Stimulated activated CD4-positive, alpha-beta T cell treated with anti-CD3 and anti-CD28 coated beads, Interleukin-1b, Interleukin-23, amount 100 ng/mL, for 48 hours (primary cell): Measurements from ENCODE around the gene S100A8.

ENCODE experiments used
- DNase-seq: peaks from one replicate; pipeline ENCODE4 v3.0.0-alpha.2; 2020

Gene S100A8

DNA sequence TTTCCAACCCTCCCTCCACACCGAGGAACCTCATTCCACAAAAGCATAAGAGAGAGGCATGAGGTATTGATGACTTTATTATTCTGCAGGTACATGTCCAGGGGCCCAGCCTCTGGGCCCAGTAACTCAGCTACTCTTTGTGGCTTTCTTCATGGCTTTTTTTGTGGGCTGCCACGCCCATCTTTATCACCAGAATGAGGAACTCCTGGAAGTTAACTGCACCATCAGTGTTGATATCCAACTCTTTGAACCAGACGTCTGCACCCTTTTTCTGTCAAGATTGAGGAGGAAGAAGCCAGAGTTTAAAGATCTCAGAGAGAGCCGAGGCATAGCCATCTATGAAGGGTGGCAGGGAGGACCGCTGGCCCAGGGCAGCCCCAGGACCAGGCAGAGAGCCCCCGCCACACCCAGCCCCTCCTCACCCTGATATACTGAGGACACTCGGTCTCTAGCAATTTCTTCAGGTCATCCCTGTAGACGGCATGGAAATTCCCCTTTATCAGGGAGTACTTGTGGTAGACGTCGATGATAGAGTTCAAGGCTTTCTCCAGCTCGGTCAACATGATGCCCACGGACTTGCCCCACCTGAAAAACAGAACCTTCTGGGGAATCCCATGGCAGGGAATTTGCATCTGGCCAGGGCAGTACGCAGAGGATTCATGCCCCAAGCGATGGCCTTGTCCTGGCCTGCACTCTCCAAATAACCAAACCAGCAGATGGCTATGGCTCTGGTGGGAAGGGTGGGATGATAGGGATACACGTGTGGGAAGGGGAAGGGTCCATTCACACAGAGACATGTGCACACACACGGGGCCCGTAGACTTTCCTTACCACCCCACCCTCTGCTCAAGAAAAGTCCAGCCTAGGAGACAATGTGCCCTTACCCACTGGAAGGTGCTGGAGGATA is 647 bp downstream of the S100A8 start:
- DNase-seq: no peak

DNA sequence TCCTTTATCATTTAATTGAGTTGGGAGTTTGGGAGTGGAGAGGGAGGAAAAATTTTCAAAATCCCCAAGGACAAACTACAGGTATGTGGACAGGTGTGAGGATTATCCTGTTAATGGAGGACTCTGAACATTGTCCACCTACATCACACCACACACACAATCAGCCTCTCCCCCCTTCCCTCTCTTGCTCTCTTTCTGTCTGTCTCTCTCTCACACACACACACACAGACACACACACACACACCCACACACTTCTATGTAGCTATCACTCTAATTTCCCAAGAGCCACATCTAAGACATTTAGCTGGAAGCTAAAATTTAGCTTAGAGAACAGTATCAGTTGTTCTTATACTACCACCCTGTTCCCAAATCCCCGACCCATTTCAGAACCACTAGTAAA is 1.5 kb downstream of the S100A8 start:
- no peak for DNase-seq

DNA sequence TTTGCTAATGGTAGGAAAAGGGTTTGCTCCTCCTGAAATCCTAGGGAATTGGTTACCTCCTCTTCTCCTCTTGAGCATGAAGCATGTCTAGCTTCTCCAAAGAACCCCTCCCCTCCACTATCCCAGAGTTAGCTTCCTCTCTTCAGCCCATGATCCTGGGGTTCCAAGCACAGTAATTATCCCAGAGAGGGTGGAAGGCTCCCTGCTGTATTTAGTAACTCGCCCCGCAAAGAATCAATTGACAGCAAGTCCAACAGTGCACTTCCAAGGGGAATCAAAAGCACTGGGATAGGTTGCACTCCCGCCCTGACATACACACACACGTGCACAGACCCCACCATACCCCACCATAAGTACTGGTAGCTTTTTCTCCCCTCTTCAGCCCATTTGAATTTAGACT is 3.1 kb downstream of the S100A8 start:
- DNase-seq: no peak

- DNase-seq: no peak
Measured at GRCh38 chr1:153387001-153387400, 3.9 kb downstream of the S100A8 start.

GRCh38 chr1:153386500-153386901 is 4.4 kb downstream of the S100A8 start:
- no peak for DNase-seq

GRCh38 chr1:153384958-153385580 is 5.8 kb downstream of the S100A8 start:
- no peak for DNase-seq

DNA sequence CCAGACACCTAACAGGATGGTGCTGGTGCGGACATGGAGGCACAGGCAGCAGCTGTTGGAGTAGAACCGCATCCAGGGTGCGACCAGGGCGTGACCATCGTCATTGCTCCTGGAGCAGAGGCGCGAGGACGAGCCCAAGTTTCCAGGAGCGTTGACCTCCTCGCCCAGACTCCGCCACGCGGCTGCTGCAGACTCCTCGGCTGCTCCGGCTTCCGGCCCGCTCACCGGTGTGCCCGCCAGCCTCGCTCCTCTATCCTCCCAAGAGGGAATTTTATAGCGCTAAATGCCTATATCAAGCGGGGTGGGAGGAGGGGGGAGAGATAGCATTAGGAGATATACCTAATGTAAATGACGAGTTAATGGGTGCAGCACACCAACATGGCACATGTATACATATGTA is 10.2 kb downstream of the S100A8 start:
- DNase-seq: no peak

DNA sequence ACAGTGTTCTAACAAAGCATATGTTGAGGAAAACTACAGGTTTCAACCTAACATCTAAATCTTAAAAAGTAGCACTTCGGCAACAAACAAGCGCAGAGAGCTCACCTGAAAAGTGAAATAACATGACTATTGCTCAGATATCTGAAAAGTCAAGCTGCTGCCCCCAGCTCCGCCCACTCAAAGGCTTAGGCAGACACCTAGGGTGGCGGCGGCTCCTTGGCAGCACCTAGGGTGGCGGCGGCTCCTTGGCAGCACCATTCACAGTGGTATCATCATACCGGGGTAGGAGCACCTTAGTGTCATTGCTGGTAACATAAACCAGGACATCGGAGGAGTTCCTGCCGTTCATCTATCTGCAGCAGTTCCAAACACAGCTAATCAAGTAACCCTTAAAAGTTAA is 11.3 kb downstream of the S100A8 start:
- DNase-seq: no peak

- no peak for DNase-seq
Measured at GRCh38 chr1:153375511-153375910, 15.4 kb downstream of the S100A8 start, which contains the start of gene S100A12. S100A12 (minus strand) TSS chr1:153375621; CDS start chr1:153374592, 1,029 bp downstream.

DNA sequence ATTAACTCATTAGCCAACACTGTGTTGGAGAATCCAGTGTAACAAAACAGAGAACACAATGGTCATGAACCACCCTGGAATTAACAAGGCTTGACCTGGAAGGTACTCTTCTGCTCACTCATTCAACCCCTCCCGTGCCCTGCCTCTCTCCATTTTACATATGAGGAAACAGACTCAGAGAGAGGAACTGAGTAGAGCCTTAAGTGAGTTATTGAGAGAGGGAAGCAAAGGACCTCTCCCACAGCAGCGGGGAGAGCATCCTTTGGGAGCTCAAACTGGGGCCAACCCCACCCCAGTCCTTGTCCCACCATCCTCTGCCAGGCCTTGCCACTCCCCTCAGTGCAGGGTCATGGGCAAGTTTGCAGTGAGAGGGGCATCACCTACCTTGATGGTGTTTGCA is 16.8 kb downstream of the S100A8 start:
- DNase-seq: no peak

DNA sequence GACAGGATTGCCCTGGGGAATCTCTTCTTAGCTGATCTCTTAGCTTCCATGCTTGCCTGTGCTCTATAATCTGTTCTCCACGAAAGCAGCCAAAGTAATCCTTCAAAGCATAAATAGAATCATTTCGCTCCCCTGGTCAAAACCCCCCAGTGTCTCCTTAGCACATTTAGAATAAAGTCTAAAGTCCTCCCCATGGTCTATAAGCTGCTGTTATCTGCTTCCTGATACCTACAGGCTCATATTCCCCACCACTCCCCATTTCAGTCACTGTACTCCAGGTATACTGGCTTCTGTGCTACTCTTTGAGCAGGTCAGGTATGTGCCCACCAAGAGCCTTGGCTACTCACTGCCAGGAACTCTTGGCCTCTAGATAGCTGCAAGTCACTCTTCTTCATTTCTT is 18.3 kb downstream of the S100A8 start:
- DNase-seq: no peak

GRCh38 chr1:153371231-153371630 is 19.6 kb downstream of the S100A8 start:
- no peak for DNase-seq

DNA sequence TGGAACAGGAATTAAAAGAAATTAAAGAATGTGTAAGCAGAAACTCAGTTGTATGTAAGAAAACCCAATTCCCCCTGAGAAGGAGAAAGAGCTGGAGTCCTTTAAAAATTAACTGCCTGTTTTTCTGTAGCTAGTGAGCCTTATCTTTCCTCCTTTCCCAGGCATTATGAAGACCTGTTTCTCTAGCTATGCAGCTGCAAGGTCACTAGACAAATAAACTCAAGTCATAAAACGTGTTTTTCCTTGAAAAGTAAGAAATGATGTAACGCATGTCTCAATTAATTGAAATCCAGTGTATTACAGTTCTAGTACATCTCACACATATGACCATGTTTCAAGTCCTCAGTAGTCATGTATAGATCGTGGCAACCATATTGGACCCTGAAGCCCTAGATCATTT is 20.7 kb downstream of the S100A8 start:
- DNase-seq: no peak

GRCh38 chr1:153368495-153368894 is 22.4 kb downstream of the S100A8 start:
- no peak for DNase-seq

DNA sequence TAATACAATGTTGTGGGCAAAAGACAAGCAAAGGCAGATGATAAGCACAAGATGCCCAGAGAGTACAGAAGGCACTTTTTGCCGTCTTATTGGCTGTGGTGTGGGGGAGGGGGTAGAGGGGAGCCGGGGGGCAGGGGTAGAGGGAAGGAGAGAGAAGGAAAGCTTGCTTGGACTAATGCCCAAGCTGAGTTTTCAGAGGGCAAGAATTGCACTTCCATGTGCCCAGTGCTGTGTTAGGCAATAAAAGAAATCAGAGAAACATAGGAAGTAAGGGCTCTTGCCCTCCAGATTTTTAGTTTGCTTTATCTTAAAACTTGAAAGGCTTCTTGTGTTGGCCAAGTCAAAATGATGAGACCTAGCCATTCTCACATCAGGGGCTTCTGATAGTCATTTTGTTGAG is 23.8 kb downstream of the S100A8 start:
- DNase-seq: no peak

DNA sequence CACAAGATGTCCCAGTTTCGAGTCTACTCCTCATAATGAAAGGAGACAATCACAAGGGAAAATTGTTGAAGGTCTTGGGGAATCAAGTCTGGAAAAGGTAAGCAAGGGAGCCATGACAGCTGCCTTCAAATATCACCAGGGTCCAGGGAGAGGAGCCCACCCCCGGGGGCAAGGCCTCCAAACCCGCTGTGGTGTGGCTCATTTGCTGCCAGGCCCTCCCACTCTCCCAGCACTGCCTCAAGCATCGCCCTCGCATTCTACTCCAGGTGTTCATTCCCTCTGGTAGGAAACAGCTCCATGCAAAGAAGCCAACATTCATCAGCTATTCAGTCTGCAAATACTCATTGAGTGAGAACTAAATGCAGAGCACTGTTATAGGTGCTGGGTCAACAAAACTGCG is 24.6 kb downstream of the S100A8 start:
- no peak for DNase-seq

DNA sequence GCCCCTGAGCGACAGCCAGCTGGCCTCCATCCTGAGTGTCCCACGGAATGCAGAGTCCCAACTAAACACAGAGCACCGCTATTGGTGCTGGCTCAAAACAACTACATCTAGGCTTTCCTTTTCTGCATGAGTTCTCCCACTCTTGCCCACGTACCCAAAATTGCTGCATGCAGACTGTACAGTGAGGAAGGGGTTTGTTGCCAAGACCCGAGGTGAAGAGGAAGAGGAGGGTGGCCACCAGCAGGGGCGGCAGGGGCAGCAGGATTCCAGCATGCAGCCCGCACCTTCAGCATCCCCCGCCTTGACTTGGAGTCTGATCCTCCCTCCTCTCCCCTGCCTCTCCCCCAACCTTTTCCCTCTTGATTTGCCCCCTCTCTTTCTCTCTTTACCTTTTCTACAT is 25.2 kb downstream of the S100A8 start:
- no peak for DNase-seq

DNA sequence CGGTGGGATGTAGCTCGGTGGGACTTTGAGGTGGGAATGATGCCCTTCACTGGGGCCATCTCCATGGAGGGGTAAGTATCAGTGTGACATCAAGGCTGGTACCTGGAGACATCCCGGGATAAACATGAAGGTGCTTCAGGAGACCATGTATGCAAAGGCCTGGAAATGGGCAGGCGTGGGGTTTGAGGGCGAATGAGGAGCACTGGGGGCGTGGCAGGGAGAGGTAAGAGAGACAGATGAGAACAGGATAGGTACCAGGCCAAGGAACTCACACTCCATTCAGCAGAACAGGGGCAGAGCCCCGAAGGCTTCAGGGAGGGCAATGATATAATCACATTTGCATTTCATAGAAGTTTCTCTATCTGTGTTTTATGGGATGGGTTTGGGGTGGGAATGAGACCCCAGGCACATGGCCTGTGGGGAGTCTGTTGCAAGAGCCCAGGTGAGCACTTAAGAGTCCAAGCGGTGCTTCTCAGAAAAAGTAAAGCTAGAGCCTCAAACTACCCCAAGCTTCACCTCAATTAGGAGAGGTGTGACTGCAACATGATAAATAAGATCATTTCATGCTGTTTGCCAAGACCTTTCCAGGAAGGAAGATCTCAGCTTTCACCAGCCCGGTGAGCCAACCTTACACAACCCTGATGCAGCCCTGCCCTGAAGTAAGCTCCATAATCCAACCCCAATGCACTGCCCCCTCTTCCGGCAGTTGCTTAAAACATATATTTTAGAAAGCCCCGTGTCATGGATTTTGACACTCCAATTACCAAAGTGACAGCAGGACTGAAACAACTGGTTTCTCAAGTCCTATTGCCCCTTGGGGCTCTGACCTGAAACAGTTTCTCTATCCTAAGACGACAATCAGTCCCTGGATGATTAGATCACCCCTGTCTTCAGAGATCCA is 25.9 kb downstream of the S100A8 start:
- DNase-seq: no peak

- no peak for DNase-seq
Measured at GRCh38 chr1:153364156-153364555, 26.7 kb downstream of the S100A8 start.

- no peak for DNase-seq
Measured at GRCh38 chr1:153363641-153364040, 27.2 kb downstream of the S100A8 start.

DNA sequence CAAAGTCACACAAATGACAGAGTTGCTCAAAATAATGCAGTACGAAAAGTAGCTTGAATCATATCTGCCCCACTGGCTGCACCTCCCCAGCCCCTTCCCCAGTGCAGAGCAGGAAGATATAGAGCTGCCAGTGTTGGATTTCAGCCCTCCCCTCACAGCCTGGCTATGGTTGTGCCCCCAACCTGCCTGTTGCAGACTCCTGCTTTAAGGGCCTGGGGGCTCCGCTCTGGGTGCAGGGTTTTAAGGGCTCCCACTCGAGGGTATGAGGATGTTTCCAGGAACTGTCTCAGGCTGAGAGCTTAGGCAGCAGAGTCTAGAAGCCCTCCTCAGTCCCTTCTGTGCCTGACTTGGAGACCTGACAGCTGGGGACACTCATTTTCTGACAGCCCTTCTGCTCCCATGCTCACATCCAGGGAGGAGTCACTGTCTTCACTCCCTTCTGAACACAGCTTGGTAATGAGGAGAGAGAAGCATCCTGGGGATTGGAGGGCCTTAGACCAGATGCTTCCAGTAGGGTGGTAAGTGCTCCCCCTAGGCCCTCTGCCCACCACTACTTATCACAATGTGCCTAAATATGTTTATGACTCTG is 28.6 kb downstream of the S100A8 start:
- DNase-seq: no peak

DNA sequence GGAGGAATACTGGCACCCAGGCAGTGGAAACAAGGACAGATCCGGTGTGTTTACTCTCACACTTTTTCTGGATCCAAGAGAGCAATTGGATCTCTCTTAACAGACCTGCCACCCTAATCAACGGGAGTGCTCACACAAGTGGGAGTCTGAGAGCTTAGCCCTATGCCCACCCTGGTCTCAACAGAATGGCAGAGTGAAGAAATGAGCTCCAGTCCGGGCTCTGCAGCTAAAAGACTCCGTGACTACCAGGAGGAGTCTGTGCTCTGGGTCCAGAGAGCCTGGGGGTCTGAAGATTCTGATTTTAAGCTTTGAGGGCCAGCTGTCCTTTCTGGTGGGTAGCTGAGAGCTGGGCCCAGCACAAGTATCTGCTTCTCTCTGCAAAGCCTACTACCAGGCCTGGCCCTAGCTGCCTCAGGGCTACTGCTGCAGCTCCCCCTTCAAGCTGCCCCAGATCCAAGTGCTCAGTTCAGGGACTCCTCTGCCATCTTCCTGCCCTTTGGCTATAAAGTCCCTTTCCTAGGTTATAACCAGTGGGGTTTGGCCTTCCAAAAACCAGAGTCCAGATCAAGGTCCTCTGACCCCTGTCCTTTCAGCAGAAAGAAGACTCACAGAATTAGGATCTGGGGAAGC is 29.3 kb downstream of the S100A8 start:
- DNase-seq: no peak
